KMS-11 (cell line): ENCODE measurements around the gene DMBT1.

Experiments used
- H2AFZ ChIP-seq: fragments of 200-600 bp; sonication (generic); 2 replicates; pipeline ENCODE4 v1.6.1; 2016; ENCODE audit warnings: antibody characterized with exemption, mixed run types, low read depth
- H3K27ac ChIP-seq: fragments of 200-600 bp; sonication (generic); 2 replicates; pipeline ENCODE4 v1.6.1; 2016; ENCODE audit warnings: mild to moderate bottlenecking, mixed run types
- H3K27me3 ChIP-seq: fragments of 200-600 bp; sonication (generic); 2 replicates; pipeline ENCODE4 v1.6.1; 2017; ENCODE audit warnings: mild to moderate bottlenecking, low read depth, mixed run types, moderate library complexity; ENCODE audit not compliant: insufficient read depth
- H3K36me3 ChIP-seq: fragments of 200-600 bp; sonication (generic); 2 replicates; pipeline ENCODE4 v1.6.1; 2017; ENCODE audit warnings: mild to moderate bottlenecking, mixed run types; ENCODE audit not compliant: insufficient read depth
- H3K4me1 ChIP-seq: fragments of 200-600 bp; sonication (generic); 2 replicates; pipeline ENCODE4 v1.6.1; 2016; ENCODE audit warnings: mild to moderate bottlenecking, low read depth, mixed run types; ENCODE audit not compliant: poor library complexity, severe bottlenecking
- H3K4me2 ChIP-seq: fragments of 200-600 bp; sonication (generic); 2 replicates; pipeline ENCODE4 v1.7.0; 2016; ENCODE audit warnings: mild to moderate bottlenecking, mixed run types
- H3K4me3 ChIP-seq: fragments of 200-600 bp; sonication (generic); IDR thresholded peaks from 2 replicates; pipeline ENCODE4 v1.6.1; 2017; ENCODE audit warnings: low read depth, low read length, mixed read lengths; ENCODE audit not compliant: insufficient read depth
- H3K79me2 ChIP-seq: fragments of 200-600 bp; sonication (generic); 2 replicates; pipeline ENCODE4 v1.6.1; 2016; ENCODE audit warnings: low read depth, mixed run types; ENCODE audit not compliant: insufficient read depth
- H3K9ac ChIP-seq: fragments of 200-600 bp; sonication (generic); 2 replicates; pipeline ENCODE4 v1.6.1; 2016; ENCODE audit warnings: mild to moderate bottlenecking, mixed run types
- H4K20me1 ChIP-seq: fragments of 200-600 bp; sonication (generic); 2 replicates; pipeline ENCODE4 v1.6.1; 2016; ENCODE audit warnings: mild to moderate bottlenecking, mixed run types; ENCODE audit not compliant: insufficient read depth
- CTCF ChIP-seq: fragments of 200-600 bp; sonication (generic); conservative IDR thresholded peaks from 2 replicates; pipeline ENCODE4 v1.6.1; 2017; ENCODE audit warnings: low read depth, mild to moderate bottlenecking, antibody characterized with exemption, low read length, moderate library complexity, mixed read lengths

Gene DMBT1

GRCh38 chr10:122521011-122521410 lies 39.5 kb upstream of the DMBT1 start:
- H4K20me1 ChIP-seq, result no peaks in the 10 kb centered on the region
- no peak overlapping the region for H3K4me2 ChIP-seq
- H3K27ac ChIP-seq, result no peak overlapping the region
- no peaks in the 10 kb centered on the region for H3K27me3 ChIP-seq
- no peaks in the 10 kb centered on the region for H3K79me2 ChIP-seq
- no peaks in the 10 kb centered on the region for H3K36me3 ChIP-seq
- TF ChIP-seq CTCF, result no peak
- H3K9ac ChIP-seq, result no peak overlapping the region
- no peak overlapping the region for H3K4me3 ChIP-seq
- no peaks in the 10 kb centered on the region for H3K4me1 ChIP-seq
- H2AFZ ChIP-seq, result no peak overlapping the region

- H4K20me1 ChIP-seq, result no peaks in the 10 kb centered on the region
- no peak overlapping the region for H3K9ac ChIP-seq
- H2AFZ ChIP-seq, result no peak overlapping the region
- H3K27me3 ChIP-seq, result no peaks in the 10 kb centered on the region
- no peaks in the 10 kb centered on the region for H3K36me3 ChIP-seq
- no peak overlapping the region for H3K4me2 ChIP-seq
- H3K4me1 ChIP-seq, result no peaks in the 10 kb centered on the region
- no peaks in the 10 kb centered on the region for H3K79me2 ChIP-seq
- H3K4me3 ChIP-seq, result no peak overlapping the region
- no peak for TF ChIP-seq CTCF
- no peak overlapping the region for H3K27ac ChIP-seq
Observed at GRCh38 chr10:122524811-122525210, 35.7 kb upstream of the DMBT1 start.

GRCh38 chr10:122525788-122526187 lies 34.8 kb upstream of the DMBT1 start:
- Histone ChIP-seq H3K27ac (no peak overlapping the region), H3K79me2 (no peaks in the 10 kb centered on the region), H3K36me3 (no peaks in the 10 kb centered on the region), H3K9ac (no peak overlapping the region), H2AFZ (no peak overlapping the region), H3K4me3 (no peak overlapping the region), H4K20me1 (no peaks in the 10 kb centered on the region), H3K27me3 (no peaks in the 10 kb centered on the region), H3K4me2 (no peak overlapping the region), H3K4me1 (no peaks in the 10 kb centered on the region)
- no peak for TF ChIP-seq CTCF

- no peak overlapping the region for H3K4me2 ChIP-seq
- no peaks in the 10 kb centered on the region for H3K27me3 ChIP-seq
- H3K36me3 ChIP-seq, result no peaks in the 10 kb centered on the region
- H3K4me3 ChIP-seq, result no peak overlapping the region
- TF ChIP-seq CTCF, result no peak
- no peak overlapping the region for H3K27ac ChIP-seq
- no peak overlapping the region for H2AFZ ChIP-seq
- H3K4me1 ChIP-seq, result no peaks in the 10 kb centered on the region
- H4K20me1 ChIP-seq, result no peaks in the 10 kb centered on the region
- no peak overlapping the region for H3K9ac ChIP-seq
- H3K79me2 ChIP-seq, result no peaks in the 10 kb centered on the region
Observed at GRCh38 chr10:122526892-122527291, 33.7 kb upstream of the DMBT1 start.

GRCh38 chr10:122530177-122530576 lies 30.4 kb upstream of the DMBT1 start:
- Histone ChIP-seq H3K4me1 (no peaks in the 10 kb centered on the region), H3K9ac (no peak overlapping the region), H2AFZ (no peak overlapping the region), H3K4me2 (no peak overlapping the region), H3K4me3 (no peak overlapping the region), H3K27me3 (no peaks in the 10 kb centered on the region), H3K79me2 (no peaks in the 10 kb centered on the region), H3K27ac (no peak overlapping the region), H3K36me3 (no peaks in the 10 kb centered on the region), H4K20me1 (no peaks in the 10 kb centered on the region)
- TF ChIP-seq CTCF, result no peak
